Activated T-helper 1 cell treated with anti-CD3 and anti-CD28 coated beads, Interleukin-2, amount 50 U/mL, for 16 hours (primary cell): ENCODE data around the gene TNFAIP1.
"Not testable (repeated sequence)": the region's sequence is repeated elsewhere in the genome, so short reads cannot be mapped to it uniquely, and the experiment has no call there.

ENCODE experiments used
- DNase-seq, 2 donors: peaks; one replicate each; pipeline ENCODE4 v3.0.0-alpha.2; 2020; ENCODE audit warnings: low read depth in 1 of 2, low spot score in 1 of 2

The TNFAIP1 gene

GRCh38 chr17:28324267-28324745 lies 11.3 kb upstream of the TNFAIP1 start:
- DNase-seq: no peak

DNA sequence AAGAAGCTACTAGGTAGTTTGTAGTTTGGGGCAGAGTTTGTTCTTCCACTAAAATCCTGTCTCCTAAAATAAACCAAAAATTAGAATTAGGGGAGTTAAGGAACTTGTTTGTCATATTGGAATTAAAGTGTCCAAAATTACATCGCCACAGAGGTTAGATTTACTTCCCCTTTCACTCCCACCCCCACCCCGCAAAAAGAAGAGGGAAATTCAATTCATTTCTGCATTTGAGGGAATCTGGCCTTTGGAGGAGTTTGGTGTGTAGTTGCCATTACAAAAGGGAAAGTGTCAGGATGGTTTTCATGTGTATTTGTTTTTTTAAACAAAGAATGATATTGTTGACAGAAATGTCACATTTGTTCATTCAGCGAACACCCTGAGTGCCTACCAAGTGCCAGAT lies 10.8 kb upstream of the TNFAIP1 start:
- DNase-seq: no peak

DNA sequence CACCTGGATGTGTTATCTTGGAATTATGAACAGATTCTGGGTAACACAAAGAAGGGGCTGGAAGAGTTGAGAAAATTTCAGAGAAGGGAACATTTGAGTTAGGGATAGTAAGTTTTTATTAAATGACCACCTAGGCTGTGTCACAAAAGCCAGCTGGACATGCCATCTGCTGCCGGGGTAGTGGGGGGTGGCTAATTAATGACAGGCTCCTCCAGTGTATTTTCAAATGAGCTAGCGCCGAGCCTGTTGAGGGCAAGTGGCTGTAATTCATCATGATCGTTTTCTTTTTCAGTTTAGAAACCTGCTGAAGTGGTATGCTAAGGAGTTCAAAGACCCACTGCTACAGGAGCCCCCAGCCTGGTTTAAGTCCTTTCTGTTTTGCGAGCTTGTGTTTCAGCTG lies 10.3 kb upstream of the TNFAIP1 start:
- DNase-seq: no peak

GRCh38 chr17:28326114-28326513 lies 9.4 kb upstream of the TNFAIP1 start:
- no peak for DNase-seq

- DNase-seq: no peak
These were observed 8.4 kb upstream of the TNFAIP1 start for GRCh38 chr17:28327031-28327607.

DNA sequence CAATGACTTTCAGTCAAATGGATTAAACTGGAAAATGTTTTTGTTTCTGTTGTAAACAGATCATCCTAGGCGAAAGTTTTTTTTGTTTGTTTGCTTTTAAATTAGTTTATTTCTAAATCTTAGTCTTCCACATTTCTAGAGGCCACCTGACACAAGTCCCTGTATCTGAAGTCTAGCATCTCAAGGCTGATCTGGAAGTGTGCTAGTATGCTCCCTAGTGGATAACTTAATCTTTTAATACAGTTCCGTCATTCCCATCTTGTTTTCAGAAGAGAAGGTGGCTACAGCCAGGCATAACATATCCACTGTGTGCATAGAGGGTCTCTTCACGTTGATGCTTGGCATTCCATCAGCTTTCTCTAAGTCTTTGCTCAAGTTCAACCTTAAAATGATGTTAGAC lies 7.9 kb upstream of the TNFAIP1 start:
- DNase-seq: no peak

DNA sequence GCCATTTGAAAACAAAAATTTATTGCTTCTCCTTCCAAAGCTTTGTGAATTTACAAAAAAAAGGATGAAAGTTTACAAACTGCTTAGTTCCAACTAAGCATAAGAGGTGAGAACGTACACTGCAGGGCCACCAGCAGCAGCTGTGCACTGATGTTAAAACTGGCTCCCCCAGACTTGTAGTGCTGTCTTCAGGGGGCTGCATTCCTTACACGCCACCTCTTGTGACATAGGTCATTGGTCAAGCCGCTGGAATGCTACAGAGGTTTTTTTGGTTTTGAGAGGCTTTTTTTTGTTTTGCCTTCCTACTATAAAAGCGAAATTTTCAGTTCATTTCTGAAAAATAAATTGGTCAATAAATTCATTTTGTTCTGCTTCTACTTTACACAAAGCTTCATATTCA lies 7.2 kb upstream of the TNFAIP1 start:
- no peak for DNase-seq

- DNase-seq: no peak
These were observed 4.9 kb upstream of the TNFAIP1 start for GRCh38 chr17:28330671-28331070.

GRCh38 chr17:28331891-28332420 lies 3.6 kb upstream of the TNFAIP1 start:
- DNase-seq: no peak

- no peak for DNase-seq
These were observed 2.3 kb upstream of the TNFAIP1 start for GRCh38 chr17:28333083-28333746.

DNA sequence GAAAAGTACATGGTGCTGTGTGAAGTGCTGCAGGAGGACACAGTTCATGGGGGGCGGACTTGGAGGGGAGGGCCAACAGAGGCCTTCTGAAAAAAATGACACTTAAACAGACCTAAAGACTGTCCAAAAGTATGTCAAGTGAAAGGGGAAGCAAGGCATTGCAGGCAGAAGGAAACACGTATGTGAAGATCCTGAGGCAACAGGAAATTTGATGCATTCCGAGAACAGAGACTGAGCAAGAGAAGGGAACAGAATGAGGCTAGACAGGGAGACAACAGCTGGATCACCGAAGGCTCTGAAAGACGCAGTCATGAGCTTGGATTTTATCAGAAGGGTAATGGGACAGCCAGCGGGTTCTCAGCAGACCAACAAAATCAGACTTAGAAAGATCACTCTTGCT lies 1.4 kb upstream of the TNFAIP1 start:
- DNase-seq: no peak

DNA sequence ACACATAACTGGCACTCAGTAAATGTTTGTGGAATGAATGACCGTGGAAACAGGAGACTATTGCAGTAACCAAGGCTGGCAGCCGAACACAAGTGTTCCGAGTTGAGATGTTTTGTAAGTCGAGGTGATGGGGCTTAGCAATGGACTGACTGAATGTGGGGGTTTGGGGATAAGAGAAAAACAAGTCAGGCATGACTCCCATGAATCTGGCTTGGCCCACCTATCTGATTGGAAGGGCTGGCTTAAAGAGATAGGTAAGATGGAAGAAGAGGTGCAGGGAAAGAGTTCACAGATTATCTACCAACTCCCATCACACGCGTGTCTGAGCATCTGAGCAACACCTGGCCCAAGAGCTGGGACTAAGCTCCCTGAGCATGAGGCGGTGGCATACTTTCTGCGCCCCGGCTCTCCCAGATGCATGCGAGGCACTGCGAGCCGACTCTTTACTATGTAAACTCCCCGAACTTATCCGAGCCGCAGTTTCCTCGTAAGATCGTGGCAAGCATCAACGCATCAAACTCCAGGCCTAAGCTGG lies 828 bp upstream of the TNFAIP1 start:
- DNase-seq: no peak

DNA sequence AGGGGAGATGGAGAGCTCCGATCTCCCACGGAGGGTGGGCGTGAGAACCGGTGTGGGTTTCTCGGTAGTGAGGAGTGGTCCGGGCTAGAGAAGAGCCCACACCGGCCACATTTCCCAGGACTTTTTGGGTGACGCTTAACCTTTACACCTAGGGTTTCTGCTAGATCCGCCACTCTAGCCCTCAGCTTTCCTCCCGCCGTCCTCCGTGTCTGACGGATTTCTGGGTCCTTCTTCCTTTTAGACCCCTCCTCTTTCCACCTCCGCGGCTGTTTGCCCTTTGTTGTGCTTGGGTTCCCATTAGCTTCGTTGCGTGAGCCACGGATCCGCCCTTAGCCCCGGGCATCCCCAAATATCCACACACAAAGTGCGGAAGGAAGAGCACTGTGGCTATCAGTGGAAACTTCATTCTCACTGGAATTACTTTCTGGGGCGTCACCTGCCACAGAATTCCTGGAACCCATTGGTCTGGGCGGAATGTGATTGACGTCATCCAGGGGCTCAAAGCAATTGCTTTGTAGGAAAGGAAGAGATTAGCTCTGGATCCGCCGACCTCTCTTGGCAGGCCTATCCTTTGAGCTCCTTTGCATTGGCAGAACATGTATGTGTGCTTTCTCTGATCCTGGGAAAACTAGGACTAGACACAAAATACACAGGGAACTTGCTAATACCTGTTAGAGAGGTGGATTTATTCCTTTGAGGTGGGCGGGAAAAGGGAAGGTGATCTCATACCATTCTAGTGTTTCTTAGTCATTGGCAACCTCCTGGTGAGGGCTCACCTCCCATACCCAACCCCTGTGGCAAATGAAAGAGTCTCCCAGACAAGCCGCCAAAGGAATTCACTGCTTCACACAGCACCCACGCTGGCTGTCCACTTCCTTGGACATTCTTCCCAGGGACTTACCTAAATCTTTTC lies 654 bp downstream of the TNFAIP1 start:
- DNase-seq: peak in 1 of 2 donors; percentile 12

DNA sequence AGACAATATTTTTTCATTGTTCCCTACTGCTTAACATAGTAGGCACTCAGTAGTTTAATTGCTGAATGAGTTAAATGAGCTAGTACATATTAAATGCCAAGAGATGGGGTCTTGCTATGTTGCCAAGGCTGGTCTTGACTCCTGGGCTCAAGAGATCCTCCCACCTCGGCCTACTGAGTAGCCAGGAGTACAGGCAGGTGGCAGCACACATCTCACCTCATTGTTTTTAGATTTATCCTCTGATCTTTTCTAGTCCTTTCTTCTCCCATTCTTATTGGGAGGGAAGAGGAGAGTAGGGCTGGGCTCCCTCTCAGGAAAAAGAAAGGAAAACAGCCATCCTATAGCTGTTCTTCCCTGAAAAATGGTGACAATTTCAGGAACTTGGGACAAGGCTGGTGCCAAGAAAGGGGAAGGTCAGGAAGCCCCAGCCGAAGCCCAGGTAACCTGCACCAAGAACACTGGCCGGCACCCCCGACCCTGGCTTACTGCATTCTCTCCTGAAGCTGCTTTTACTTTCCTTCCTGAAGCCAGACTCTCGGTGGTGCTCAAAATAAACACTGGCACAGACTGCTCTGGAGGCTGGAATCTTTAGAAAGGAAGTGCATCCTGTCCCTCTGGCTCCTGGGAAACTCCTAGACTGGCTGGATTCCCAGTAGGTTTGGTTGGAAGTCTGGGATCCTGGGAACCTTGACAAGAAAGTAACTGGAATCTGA lies 2.7 kb downstream of the TNFAIP1 start:
- DNase-seq: no peak

DNA sequence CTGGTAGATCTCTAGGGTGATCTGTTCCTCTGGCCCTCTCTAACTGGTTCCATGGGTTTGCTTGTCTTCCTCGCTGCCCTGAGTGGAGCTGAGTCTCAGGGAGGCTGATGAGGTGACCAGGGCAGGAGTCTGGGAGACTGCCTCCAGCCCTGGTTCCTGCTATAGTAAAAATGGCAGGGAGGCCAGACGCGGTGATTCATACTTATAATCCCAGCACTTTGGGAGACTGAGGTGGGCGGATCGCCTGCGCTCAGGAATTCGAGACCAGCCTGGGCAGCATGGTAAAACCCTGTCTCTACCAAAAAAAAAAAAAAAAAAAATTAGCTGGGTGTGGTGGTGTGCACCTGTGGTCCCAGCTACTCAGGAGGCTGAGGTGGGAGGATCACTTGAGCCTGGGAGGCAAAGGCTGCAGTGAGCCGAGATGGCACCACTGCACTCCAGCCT lies 3.2 kb downstream of the TNFAIP1 start:
- not testable (repeated sequence) for DNase-seq

GRCh38 chr17:28339431-28339830 lies 3.9 kb downstream of the TNFAIP1 start:
- DNase-seq: no peak

GRCh38 chr17:28340374-28340773 lies 4.8 kb downstream of the TNFAIP1 start:
- DNase-seq: no peak

- no peak for DNase-seq
These were observed 6.0 kb downstream of the TNFAIP1 start for GRCh38 chr17:28341516-28341915.

DNA sequence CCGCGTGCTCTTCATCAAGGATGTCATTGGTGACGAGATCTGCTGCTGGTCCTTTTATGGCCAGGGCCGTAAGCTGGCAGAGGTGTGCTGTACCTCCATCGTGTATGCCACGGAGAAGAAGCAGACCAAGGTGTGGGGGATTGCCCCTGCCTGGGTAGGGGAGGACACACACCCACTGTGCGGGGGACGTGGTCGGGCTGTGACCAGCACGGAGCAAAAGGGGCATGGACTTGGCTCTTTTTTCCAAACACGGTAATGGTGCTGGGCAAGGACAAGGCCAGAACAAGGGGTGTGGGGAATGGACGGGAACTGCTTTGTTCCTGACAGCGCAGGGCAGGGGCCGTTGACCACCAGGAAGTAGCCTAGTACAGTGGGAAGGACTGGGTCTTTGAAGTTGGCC lies 6.8 kb downstream of the TNFAIP1 start:
- DNase-seq: no peak

DNA sequence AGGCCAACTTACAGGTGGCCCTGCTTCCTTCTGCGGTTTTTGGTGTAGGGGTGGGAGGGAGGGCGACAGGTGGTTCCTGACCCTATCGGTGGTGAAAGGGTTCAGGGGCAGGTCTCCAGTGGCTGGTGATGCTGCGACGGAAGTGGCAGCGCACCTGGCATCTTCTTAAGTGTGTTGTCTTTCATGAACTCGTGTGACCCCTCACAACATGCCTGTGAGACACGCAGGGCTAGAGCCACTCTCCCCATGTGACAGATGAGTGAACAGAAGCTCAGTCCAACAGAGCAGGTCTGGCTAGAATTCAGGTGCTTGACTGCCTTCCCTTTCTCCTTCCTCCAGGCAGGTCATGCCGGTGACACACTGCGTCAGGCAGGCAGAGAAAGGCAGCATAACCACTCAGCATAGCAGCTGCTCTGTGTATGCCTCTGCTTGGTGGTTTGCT lies 8.0 kb downstream of the TNFAIP1 start:
- no peak for DNase-seq

GRCh38 chr17:28344011-28344410 lies 8.4 kb downstream of the TNFAIP1 start:
- DNase-seq: no peak
